ENCODE measurements around the gene PECR.

The PECR gene

GRCh38 chr2:216112926-216113325, 31.3 kb upstream of the PECR start:
- H2AFZ ChIP-seq (ENCODE audit: low read depth, low read length): no peak overlapping the region
- H3K4me2 ChIP-seq (ENCODE audit: low read length): peak overlapping the region; percentile 87
- H3K9me3 ChIP-seq (ENCODE audit: insufficient read depth, low read length): no peaks in the 10 kb centered on the region
- peaks cover 54% of the 10 kb centered on the region for H3K4me1 ChIP-seq (ENCODE audit: low read length)
- peak overlapping the region; percentile 20; the same call in 1 of the 2 replicates for H3K4me3 ChIP-seq (ENCODE audit: low read length)
- no peaks in the 10 kb centered on the region for H3K27me3 ChIP-seq (ENCODE audit: low read depth, low read length)
- 0 out of 2 replicates have a peak overlapping the region, but pooled peaks have one; percentile 24 for H3K9ac ChIP-seq (ENCODE audit: low read length)
- peaks cover 79% of the 10 kb centered on the region for H3K79me2 ChIP-seq (ENCODE audit: low read length)
- no peak for TF ChIP-seq EZH2phosphoT487 (IDR thresholded peaks at IDR 0.05; ENCODE audit: low read depth)
- no peak for TF ChIP-seq CTCF (IDR thresholded peaks at IDR 0.05; ENCODE audit: low read depth, low read length)
- H4K20me1 ChIP-seq (ENCODE audit: insufficient read depth, low read length): peaks cover 12% of the 10 kb centered on the region; the same call in 1 of the 2 replicates
- H3K36me3 ChIP-seq (replicated peaks; ENCODE audit: low read depth, low read length): peaks cover 62% of the 10 kb centered on the region
- H3K27ac ChIP-seq (ENCODE audit: low read length): peak overlapping the region; percentile 91

- peaks cover 12% of the 10 kb centered on the region; the same call in 1 of the 2 replicates for H4K20me1 ChIP-seq (ENCODE audit: insufficient read depth, low read length)
- peaks cover 54% of the 10 kb centered on the region for H3K4me1 ChIP-seq (ENCODE audit: low read length)
- H3K4me2 ChIP-seq (ENCODE audit: low read length): peak overlapping the region; percentile 87; the same call in 1 of the 2 replicates
- H3K9me3 ChIP-seq (ENCODE audit: insufficient read depth, low read length): no peaks in the 10 kb centered on the region
- no peak for TF ChIP-seq CTCF (IDR thresholded peaks at IDR 0.05; ENCODE audit: low read depth, low read length)
- TF ChIP-seq EZH2phosphoT487 (IDR thresholded peaks at IDR 0.05; ENCODE audit: low read depth): no peak
- no peaks in the 10 kb centered on the region for H3K27me3 ChIP-seq (ENCODE audit: low read depth, low read length)
- H3K4me3 ChIP-seq (ENCODE audit: low read length): no peak overlapping the region
- H3K9ac ChIP-seq (ENCODE audit: low read length): no peak overlapping the region
- H3K36me3 ChIP-seq (replicated peaks; ENCODE audit: low read depth, low read length): peaks cover 45% of the 10 kb centered on the region
- no peak overlapping the region for H2AFZ ChIP-seq (ENCODE audit: low read depth, low read length)
- H3K79me2 ChIP-seq (ENCODE audit: low read length): peaks cover 61% of the 10 kb centered on the region
- H3K27ac ChIP-seq (ENCODE audit: low read length): peak overlapping the region; percentile 91; the same call in 1 of the 2 replicates
Measured at GRCh38 chr2:216111122-216111521, 29.5 kb upstream of the PECR start.

GRCh38 chr2:216110620-216111019, 29.0 kb upstream of the PECR start:
- Histone ChIP-seq H3K4me3 (ENCODE audit: low read length) (peak overlapping the region; percentile 96), H3K36me3 (replicated peaks; ENCODE audit: low read depth, low read length) (peaks cover 40% of the 10 kb centered on the region), H3K4me1 (ENCODE audit: low read length) (peaks cover 54% of the 10 kb centered on the region), H3K27ac (ENCODE audit: low read length) (peak overlapping the region; percentile 74), H3K9ac (ENCODE audit: low read length) (peak overlapping the region; percentile 98), H3K9me3 (ENCODE audit: insufficient read depth, low read length) (no peaks in the 10 kb centered on the region), H3K4me2 (ENCODE audit: low read length) (peak overlapping the region; percentile 87), H3K79me2 (ENCODE audit: low read length) (peaks cover 56% of the 10 kb centered on the region), H2AFZ (ENCODE audit: low read depth, low read length) (no peak overlapping the region), H4K20me1 (ENCODE audit: insufficient read depth, low read length) (peaks cover 12% of the 10 kb centered on the region; the same call in 1 of the 2 replicates), H3K27me3 (ENCODE audit: low read depth, low read length) (no peaks in the 10 kb centered on the region)
- no peak for TF ChIP-seq CTCF (IDR thresholded peaks at IDR 0.05; ENCODE audit: low read depth, low read length)
- TF ChIP-seq EZH2phosphoT487 (IDR thresholded peaks at IDR 0.05; ENCODE audit: low read depth): no peak

GRCh38 chr2:216109962-216110614, 28.5 kb upstream of the PECR start:
- H4K20me1 ChIP-seq (ENCODE audit: insufficient read depth, low read length): peaks cover 12% of the 10 kb centered on the region; the same call in 1 of the 2 replicates
- H3K4me3 ChIP-seq (ENCODE audit: low read length): peak overlapping the region; percentile 96
- no peak overlapping the region for H2AFZ ChIP-seq (ENCODE audit: low read depth, low read length)
- no peaks in the 10 kb centered on the region for H3K27me3 ChIP-seq (ENCODE audit: low read depth, low read length)
- peaks cover 50% of the 10 kb centered on the region for H3K4me1 ChIP-seq (ENCODE audit: low read length)
- H3K9ac ChIP-seq (ENCODE audit: low read length): peak overlapping the region; percentile 98
- H3K27ac ChIP-seq (ENCODE audit: low read length): peak overlapping the region; percentile 74
- peak; percentile 54 for TF ChIP-seq CTCF (IDR thresholded peaks at IDR 0.05; ENCODE audit: low read depth, low read length)
- TF ChIP-seq EZH2phosphoT487 (IDR thresholded peaks at IDR 0.05; ENCODE audit: low read depth): no peak
- peaks cover 51% of the 10 kb centered on the region for H3K79me2 ChIP-seq (ENCODE audit: low read length)
- H3K36me3 ChIP-seq (replicated peaks; ENCODE audit: low read depth, low read length): peaks cover 36% of the 10 kb centered on the region
- H3K4me2 ChIP-seq (ENCODE audit: low read length): peak overlapping the region; percentile 87
- H3K9me3 ChIP-seq (ENCODE audit: insufficient read depth, low read length): no peaks in the 10 kb centered on the region

Data from OCI-LY3 (cell line).